Stimulated activated naive CD8-positive, alpha-beta T cell treated with anti-CD3 and anti-CD28 coated beads, Interleukin-15, Interleukin-2, amounts not matched to agents 100 ng/mL and 50 ng/mL, for 24 hours (primary cell): Measurements from ENCODE around the gene SPIB.
A peak's percentile ranks its signal among the peaks of the same experiment; 100 is the strongest.
"Not testable (repeated sequence)": the region's sequence is repeated elsewhere in the genome, so short reads cannot be mapped to it uniquely, and the experiment has no call there.

Experiments
- H3K27ac Mint-ChIP-seq: one replicate; pipeline ENCODE4 v1.8.0; 2021; ENCODE audit warnings: mild to moderate bottlenecking, mixed read lengths
- H3K27me3 Mint-ChIP-seq: one replicate; pipeline ENCODE4 v1.8.0; 2021; ENCODE audit warnings: mixed read lengths
- H3K36me3 Mint-ChIP-seq: one replicate; pipeline ENCODE4 v1.8.0; 2021; ENCODE audit warnings: low read depth, mixed read lengths
- H3K4me1 Mint-ChIP-seq: one replicate; pipeline ENCODE4 v1.8.0; 2021; ENCODE audit warnings: low read depth, mixed read lengths
- H3K4me3 Mint-ChIP-seq: one replicate; pipeline ENCODE4 v1.8.0; 2021; ENCODE audit warnings: mild to moderate bottlenecking, mixed read lengths
- H3K9me3 Mint-ChIP-seq: one replicate; pipeline ENCODE4 v1.8.0; 2021; ENCODE audit warnings: mixed read lengths

Gene SPIB

GRCh38 chr19:50459638-50460037 is 40.9 kb downstream of the SPIB start:
- H3K4me1 Mint-ChIP-seq, result peaks cover 15% of the 10 kb centered on the region
- peaks cover 19% of the 10 kb centered on the region for H3K27me3 Mint-ChIP-seq
- H3K9me3 Mint-ChIP-seq, result no peaks in the 10 kb centered on the region
- H3K36me3 Mint-ChIP-seq, result no peaks in the 10 kb centered on the region
- no peak overlapping the region for H3K27ac Mint-ChIP-seq
- peak overlapping the region; percentile 20 for H3K4me3 Mint-ChIP-seq

GRCh38 chr19:50460161-50460765 is 41.5 kb downstream of the SPIB start:
- Mint-ChIP-seq H3K27me3 (peaks cover 19% of the 10 kb centered on the region), H3K4me1 (peaks cover 15% of the 10 kb centered on the region), H3K4me3 (peak overlapping the region; percentile 20), H3K27ac (peak overlapping the region; percentile 4), H3K36me3 (no peaks in the 10 kb centered on the region), H3K9me3 (no peaks in the 10 kb centered on the region)

- Mint-ChIP-seq H3K4me3 (no peak overlapping the region), H3K27me3 (peaks cover 19% of the 10 kb centered on the region), H3K9me3 (no peaks in the 10 kb centered on the region), H3K36me3 (no peaks in the 10 kb centered on the region), H3K4me1 (peaks cover 15% of the 10 kb centered on the region), H3K27ac (no peak overlapping the region)
These were observed 42.5 kb downstream of the SPIB start for GRCh38 chr19:50461066-50461875.

GRCh38 chr19:50462970-50463369 is 44.2 kb downstream of the SPIB start:
- H3K4me1 Mint-ChIP-seq, result peaks cover 15% of the 10 kb centered on the region
- no peaks in the 10 kb centered on the region for H3K9me3 Mint-ChIP-seq

GRCh38 chr19:50464348-50464747 is 45.6 kb downstream of the SPIB start:
- Mint-ChIP-seq H3K9me3 (no peaks in the 10 kb centered on the region), H3K36me3 (no peaks in the 10 kb centered on the region), H3K4me1 (peaks cover 15% of the 10 kb centered on the region), H3K27ac (no peak overlapping the region), H3K27me3 (peaks cover 8% of the 10 kb centered on the region), H3K4me3 (no peak overlapping the region)

More at GRCh38 chr19:50462970-50463369, 44.2 kb downstream of the SPIB start:
- Mint-ChIP-seq H3K4me3 (no peak overlapping the region), H3K27ac (no peak overlapping the region), H3K27me3 (peaks cover 8% of the 10 kb centered on the region), H3K36me3 (no peaks in the 10 kb centered on the region)

- H3K36me3 Mint-ChIP-seq, result no peaks in the 10 kb centered on the region
- H3K4me3 Mint-ChIP-seq, result no peak overlapping the region
- no peak overlapping the region for H3K27ac Mint-ChIP-seq
- peaks cover 11% of the 10 kb centered on the region for H3K4me1 Mint-ChIP-seq
- peaks cover 8% of the 10 kb centered on the region for H3K27me3 Mint-ChIP-seq
- no peaks in the 10 kb centered on the region for H3K9me3 Mint-ChIP-seq
These were observed 46.3 kb downstream of the SPIB start for GRCh38 chr19:50465000-50465399.

GRCh38 chr19:50465986-50466705 is 47.4 kb downstream of the SPIB start:
- Mint-ChIP-seq H3K9me3 (no peaks in the 10 kb centered on the region), H3K4me1 (peaks cover 4% of the 10 kb centered on the region), H3K27me3 (peaks cover 8% of the 10 kb centered on the region), H3K27ac (no peak overlapping the region), H3K36me3 (no peaks in the 10 kb centered on the region), H3K4me3 (no peak overlapping the region)

GRCh38 chr19:50466706-50467039 is 47.9 kb downstream of the SPIB start:
- H3K27me3 Mint-ChIP-seq, result peaks cover 8% of the 10 kb centered on the region
- no peaks in the 10 kb centered on the region for H3K9me3 Mint-ChIP-seq
- no peak overlapping the region for H3K27ac Mint-ChIP-seq
- no peaks in the 10 kb centered on the region for H3K4me1 Mint-ChIP-seq
- no peak overlapping the region for H3K4me3 Mint-ChIP-seq
- H3K36me3 Mint-ChIP-seq, result no peaks in the 10 kb centered on the region

GRCh38 chr19:50467566-50467965 is 48.8 kb downstream of the SPIB start:
- H3K36me3 Mint-ChIP-seq, result no peaks in the 10 kb centered on the region
- H3K9me3 Mint-ChIP-seq, result no peaks in the 10 kb centered on the region
- H3K4me3 Mint-ChIP-seq, result no peak overlapping the region
- peaks cover 8% of the 10 kb centered on the region for H3K27me3 Mint-ChIP-seq
- no peak overlapping the region for H3K27ac Mint-ChIP-seq
- H3K4me1 Mint-ChIP-seq, result no peaks in the 10 kb centered on the region

GRCh38 chr19:50468818-50469217 is 50.1 kb downstream of the SPIB start:
- no peaks in the 10 kb centered on the region for H3K9me3 Mint-ChIP-seq
- H3K27ac Mint-ChIP-seq, result no peak overlapping the region
- no peak overlapping the region for H3K4me3 Mint-ChIP-seq
- no peaks in the 10 kb centered on the region for H3K4me1 Mint-ChIP-seq
- H3K27me3 Mint-ChIP-seq, result peaks cover 4% of the 10 kb centered on the region
- no peaks in the 10 kb centered on the region for H3K36me3 Mint-ChIP-seq

- H3K4me3 Mint-ChIP-seq, H3K9me3 Mint-ChIP-seq, H3K36me3 Mint-ChIP-seq, H3K27ac Mint-ChIP-seq, H3K27me3 Mint-ChIP-seq: not testable (repeated sequence)
- H3K4me1 Mint-ChIP-seq, result peaks cover 15% of the 10 kb centered on the region
These were observed 54.6 kb downstream of the SPIB start for GRCh38 chr19:50473336-50473735.

- Mint-ChIP-seq H3K9me3 (no peaks in the 10 kb centered on the region), H3K36me3 (peaks cover 11% of the 10 kb centered on the region), H3K27me3 (no peaks in the 10 kb centered on the region), H3K4me1 (peaks cover 20% of the 10 kb centered on the region), H3K27ac (no peak overlapping the region), H3K4me3 (peak overlapping the region; percentile 11)
These were observed 56.4 kb downstream of the SPIB start for GRCh38 chr19:50475101-50475568.

GRCh38 chr19:50475736-50476223 is 57.0 kb downstream of the SPIB start:
- no peaks in the 10 kb centered on the region for H3K9me3 Mint-ChIP-seq
- peaks cover 11% of the 10 kb centered on the region for H3K36me3 Mint-ChIP-seq
- peak overlapping the region; percentile 71 for H3K4me3 Mint-ChIP-seq
- peak overlapping the region; percentile 58 for H3K27ac Mint-ChIP-seq
- H3K27me3 Mint-ChIP-seq, result no peaks in the 10 kb centered on the region
- H3K4me1 Mint-ChIP-seq, result peaks cover 20% of the 10 kb centered on the region

GRCh38 chr19:50476224-50476906 is 57.6 kb downstream of the SPIB start, which contains the start of the genes EMC10 and GARIN5A:
Gene EMC10, plus strand, starts transcription at chr19:50476507. Its CDS starts 38 bp downstream, at chr19:50476545.
Gene GARIN5A, minus strand, starts transcription at chr19:50476848. Its CDS starts 460 bp downstream, at chr19:50476388.
- peaks cover 20% of the 10 kb centered on the region for H3K4me1 Mint-ChIP-seq
- H3K27me3 Mint-ChIP-seq, result no peaks in the 10 kb centered on the region
- H3K27ac Mint-ChIP-seq, result peak within 1 kb of the TSS; percentile 78
- H3K4me3 Mint-ChIP-seq, result peak within 1 kb of the TSS; percentile 89
- H3K9me3 Mint-ChIP-seq, result no peaks in the 10 kb centered on the region
- peaks cover 11% of the 10 kb centered on the region for H3K36me3 Mint-ChIP-seq
